NCI-H524 treated with DMSO at 0.1 percent for 48 hours (cell line): ENCODE measurements around the gene SH3GL1.

Experiments used
- DNase-seq: peaks from one replicate; lab custom pipeline; 2025; lab: John Stamatoyannopoulos, UW

The SH3GL1 gene

DNA sequence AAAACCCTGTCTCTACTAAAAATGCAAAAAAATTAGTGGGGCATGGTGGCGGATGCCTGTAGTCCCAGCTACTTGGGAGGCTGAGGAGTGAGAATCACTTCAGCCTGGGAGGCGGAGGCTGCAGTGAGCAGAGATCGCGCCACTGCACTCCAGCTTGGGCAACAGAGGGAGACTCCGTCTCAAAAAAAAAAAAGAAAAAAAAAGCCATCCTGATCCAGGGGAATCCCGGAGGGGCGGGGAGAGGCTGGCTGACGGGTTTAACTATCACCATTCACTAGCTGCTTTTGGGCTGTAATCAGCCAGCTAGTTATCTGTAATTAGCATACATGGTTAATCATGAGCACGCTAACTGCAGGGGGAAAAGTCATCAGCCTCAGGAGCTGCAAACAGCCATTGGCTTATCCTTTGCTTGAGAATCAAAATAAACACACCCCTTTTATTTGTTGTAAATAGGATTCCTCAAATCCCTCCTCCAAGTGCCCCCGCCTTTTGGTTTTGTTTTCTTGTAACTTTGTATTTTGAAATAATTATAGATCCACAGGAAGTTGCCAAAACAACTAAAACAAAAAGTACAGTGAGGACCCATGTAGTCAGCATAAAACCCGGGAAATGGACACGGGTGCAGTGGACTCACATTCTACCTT lies 86.4 kb downstream of the SH3GL1 start:
- DNase-seq = no peak
